ENCODE data around the gene FMOD.

DNA sequence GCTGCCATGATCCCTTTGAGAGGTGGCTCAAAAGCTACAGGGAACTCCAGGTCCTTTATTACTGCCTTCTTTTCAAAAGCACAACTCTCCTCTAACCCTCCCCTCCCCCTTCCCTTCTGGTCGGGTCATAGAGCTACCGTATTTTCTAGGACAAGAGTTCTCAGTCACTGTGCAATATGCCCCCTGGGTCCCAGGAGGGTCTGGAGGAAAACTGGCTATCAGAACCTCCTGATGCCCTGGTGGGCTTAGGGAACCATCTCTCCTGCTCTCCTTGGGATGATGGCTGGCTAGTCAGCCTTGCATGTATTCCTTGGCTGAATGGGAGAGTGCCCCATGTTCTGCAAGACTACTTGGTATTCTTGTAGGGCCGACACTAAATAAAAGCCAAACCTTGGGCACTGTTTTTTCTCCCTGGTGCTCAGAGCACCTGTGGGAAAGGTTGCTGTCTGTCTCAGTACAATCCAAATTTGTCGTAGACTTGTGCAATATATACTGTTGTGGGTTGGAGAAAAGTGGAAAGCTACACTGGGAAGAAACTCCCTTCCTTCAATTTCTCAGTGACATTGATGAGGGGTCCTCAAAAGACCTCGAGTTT is 42.5 kb downstream of the FMOD start:
- TF ChIP-seq, protein P1, sequence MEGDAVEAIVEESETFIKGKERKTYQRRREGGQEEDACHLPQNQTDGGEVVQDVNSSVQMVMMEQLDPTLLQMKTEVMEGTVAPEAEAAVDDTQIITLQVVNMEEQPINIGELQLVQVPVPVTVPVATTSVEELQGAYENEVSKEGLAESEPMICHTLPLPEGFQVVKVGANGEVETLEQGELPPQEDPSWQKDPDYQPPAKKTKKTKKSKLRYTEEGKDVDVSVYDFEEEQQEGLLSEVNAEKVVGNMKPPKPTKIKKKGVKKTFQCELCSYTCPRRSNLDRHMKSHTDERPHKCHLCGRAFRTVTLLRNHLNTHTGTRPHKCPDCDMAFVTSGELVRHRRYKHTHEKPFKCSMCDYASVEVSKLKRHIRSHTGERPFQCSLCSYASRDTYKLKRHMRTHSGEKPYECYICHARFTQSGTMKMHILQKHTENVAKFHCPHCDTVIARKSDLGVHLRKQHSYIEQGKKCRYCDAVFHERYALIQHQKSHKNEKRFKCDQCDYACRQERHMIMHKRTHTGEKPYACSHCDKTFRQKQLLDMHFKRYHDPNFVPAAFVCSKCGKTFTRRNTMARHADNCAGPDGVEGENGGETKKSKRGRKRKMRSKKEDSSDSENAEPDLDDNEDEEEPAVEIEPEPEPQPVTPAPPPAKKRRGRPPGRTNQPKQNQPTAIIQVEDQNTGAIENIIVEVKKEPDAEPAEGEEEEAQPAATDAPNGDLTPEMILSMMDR (conservative IDR thresholded peaks at IDR 0.05; ENCODE audit: low read depth, low read length): no peak
- no peak for TF ChIP-seq EZH2 (IDR thresholded peaks at IDR 0.05; ENCODE audit: borderline replicate concordance, low read depth, low read length, poor library complexity, severe bottlenecking)

Measured in A673 (cell line).